ENCODE data around the gene OXT.
A peak's percentile ranks its signal among the peaks of the same experiment; 100 is the strongest.
"Not testable (repeated sequence)": the region's sequence is repeated elsewhere in the genome, so short reads cannot be mapped to it uniquely, and the experiment has no call there.

The OXT gene

DNA sequence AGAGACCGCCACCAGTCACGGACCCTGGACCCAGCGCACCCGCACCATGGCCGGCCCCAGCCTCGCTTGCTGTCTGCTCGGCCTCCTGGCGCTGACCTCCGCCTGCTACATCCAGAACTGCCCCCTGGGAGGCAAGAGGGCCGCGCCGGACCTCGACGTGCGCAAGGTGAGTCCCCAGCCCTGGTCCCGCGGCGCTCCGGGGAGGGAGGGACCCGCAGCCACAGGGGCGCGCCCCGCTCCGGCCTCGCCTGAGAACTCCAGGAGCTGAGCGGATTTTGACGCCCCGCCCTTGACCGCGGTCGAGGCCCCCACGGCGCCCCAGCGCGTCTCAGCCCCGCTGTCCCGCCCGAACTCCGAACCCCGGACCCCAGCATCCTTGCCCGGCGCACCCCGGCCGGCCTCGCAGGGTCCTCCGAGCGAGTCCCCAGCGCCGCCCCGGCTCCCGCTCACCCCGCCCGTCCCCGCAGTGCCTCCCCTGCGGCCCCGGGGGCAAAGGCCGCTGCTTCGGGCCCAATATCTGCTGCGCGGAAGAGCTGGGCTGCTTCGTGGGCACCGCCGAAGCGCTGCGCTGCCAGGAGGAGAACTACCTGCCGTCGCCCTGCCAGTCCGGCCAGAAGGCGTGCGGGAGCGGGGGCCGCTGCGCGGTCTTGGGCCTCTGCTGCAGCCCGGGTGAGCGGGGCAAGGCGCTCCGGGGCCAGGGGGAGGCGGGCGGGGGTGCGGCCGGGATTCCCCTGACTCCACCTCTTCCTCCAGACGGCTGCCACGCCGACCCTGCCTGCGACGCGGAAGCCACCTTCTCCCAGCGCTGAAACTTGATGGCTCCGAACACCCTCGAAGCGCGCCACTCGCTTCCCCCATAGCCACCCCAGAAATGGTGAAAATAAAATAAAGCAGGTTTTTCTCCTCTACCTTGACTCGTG is at the start of gene OXT:
Gene OXT, plus strand, starts transcription at position 11 of the 920 bp plus-strand sequence. Its CDS starts 36 bp downstream, at position 47.
- no peak for DNase-seq (ENCODE audit: low spot score)

DNA sequence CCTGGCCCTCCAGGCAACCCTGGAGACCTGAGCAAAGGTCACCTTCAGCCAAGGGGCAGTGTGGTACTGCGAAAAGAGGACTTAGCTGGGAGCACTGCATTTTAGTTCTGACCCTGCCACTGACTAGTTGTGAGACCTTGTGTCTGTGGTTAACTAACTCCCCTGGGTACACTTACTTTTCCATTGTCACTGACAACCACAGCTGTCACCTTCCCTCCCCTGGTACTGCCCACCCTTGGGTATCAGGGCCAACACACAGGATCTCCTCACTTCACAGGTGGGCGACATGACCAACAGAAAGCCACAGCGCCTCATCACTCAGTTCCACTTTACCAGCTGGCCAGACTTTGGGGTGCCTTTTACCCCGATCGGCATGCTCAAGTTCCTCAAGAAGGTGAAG is 49.6 kb upstream of the OXT start:
- DNase-seq (ENCODE audit: low spot score): no peak

DNA sequence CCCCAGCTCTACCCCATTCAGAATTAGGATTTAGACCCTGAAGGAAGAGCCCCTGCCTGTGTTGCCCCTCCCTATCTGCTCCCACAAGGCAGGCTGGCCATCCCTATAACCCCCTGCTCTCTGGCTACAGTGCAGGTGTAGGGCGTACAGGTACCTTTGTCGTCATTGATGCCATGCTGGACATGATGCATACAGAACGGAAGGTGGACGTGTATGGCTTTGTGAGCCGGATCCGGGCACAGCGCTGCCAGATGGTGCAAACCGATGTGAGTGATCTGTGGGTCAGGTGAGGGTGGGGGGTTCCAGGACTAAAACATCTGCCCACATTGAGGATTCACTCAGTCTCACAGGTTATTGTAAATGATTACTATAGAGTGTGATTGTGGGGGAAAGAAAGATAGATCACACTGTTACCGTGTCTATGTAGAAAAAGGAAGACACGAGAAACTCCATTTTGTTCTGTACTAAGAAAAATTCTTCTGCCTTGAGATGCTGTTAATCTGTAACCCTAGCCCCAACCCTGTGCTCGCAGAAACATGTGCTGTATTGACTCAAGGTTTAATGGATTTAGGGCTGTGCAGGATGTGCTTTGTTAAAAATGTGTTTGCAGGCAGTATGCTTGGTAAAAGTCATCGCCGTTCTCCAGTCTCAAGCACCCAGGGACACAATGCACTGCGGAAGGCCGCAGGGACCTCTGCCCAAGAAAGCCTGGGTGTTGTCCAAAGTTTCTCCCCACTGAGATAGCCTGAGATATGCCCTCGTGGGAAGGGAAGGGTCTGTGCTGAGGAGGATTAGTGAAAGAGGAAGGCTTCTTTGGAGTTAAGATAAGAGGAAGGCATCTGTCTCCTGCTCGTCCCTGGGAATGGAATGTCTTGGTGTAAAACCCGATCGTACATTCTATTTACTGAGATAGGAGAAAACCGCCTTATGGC is 48.6 kb upstream of the OXT start:
- not testable (repeated sequence) for DNase-seq (ENCODE audit: low spot score)

GRCh38 chr20:3027987-3028386 is 43.4 kb upstream of the OXT start:
- no peak for DNase-seq (ENCODE audit: low spot score)

DNA sequence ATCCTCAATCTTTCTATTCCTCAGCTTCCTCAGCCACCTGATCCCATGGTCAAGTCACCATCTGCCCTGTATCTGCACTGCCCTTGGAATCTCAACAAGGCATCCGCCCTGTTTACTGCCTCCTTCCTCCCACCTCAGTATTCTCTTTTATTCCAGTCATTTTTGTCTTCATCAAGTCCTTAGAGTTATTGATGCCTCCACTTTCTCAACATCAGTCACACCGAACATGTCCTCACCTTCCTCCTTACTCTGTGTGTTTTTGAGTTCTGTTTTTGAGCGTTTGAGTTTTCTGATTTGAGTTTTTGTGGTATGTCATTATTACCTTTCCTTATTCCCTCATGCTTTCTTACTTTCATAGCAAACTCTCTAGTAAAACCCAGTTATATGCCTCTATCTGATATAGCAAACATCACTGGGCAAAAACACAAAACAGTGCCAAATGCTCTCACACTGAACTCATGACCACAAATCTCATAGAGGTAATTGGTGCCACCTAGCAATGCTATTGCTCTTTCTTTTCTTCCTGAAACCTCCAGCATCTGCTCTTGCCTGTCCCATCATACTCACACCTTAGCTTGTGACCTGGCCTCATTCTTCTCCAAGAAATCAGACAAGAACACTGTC is 39.8 kb upstream of the OXT start:
- no peak for DNase-seq (ENCODE audit: low spot score)

DNA sequence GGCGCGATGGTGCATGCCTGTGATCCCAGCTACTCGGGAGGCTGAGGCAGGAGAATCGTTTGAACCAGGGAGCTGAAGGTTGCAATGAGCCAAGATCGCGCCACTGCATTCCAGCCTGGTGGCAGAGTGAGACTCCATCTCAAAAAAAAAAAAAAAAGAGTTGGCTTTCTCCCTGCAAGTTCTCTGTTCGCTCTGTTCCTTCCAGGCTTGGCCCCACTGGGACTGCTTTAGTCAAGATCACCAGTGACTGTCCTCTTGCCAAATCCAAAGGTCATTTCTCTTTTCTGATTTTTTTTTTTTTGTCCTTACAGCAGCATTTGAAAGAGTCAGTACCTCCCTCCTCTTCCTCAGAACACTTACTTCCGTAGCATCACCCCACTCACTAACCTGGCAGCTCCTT is 38.8 kb upstream of the OXT start:
- DNase-seq (ENCODE audit: low spot score): no peak

DNA sequence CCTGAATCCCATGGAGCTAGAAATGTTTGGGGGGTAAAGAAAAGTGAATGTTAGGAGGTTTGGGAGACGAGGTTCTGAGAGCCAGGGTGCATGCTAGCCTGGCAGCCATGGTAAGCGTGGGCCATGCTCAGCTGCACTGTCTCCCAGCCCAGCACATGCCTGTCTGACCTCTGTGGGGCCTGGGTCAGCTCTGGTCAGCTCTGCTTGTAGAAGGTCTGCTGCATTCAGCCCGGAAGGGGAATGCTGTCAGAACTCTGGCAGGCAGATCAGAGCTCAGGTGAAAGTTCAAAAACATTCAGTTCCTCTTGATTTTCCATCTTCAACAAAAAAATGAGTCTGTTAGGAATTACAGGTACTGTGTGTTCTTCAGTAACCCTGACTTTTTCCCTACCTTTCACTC is 33.8 kb upstream of the OXT start:
- no peak for DNase-seq (ENCODE audit: low spot score)

GRCh38 chr20:3038454-3038853 is 33.0 kb upstream of the OXT start:
- no peak for DNase-seq (ENCODE audit: low spot score)

GRCh38 chr20:3039426-3039825 is 32.0 kb upstream of the OXT start:
- DNase-seq (ENCODE audit: low spot score): no peak

DNA sequence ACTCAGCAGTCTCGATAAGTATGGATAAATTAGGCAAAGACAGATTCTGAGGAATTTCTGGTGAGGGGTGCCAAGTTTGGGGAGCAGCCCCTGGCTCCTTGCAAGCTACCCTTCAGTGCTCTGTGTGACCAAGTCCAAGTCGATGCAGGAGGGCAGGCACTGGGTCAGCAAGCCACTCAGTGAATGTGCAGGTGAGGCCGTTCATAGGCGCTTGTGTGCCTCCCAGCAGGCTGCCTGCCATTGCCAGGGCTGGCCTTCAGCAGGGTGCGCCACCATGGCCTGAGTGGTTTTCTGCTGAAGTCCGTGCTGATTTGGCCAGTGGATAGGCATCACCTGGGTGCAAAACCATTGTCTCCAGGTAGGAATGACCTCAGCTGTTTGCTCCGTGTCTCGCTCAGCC is 31.3 kb upstream of the OXT start:
- DNase-seq (ENCODE audit: low spot score): no peak

DNA sequence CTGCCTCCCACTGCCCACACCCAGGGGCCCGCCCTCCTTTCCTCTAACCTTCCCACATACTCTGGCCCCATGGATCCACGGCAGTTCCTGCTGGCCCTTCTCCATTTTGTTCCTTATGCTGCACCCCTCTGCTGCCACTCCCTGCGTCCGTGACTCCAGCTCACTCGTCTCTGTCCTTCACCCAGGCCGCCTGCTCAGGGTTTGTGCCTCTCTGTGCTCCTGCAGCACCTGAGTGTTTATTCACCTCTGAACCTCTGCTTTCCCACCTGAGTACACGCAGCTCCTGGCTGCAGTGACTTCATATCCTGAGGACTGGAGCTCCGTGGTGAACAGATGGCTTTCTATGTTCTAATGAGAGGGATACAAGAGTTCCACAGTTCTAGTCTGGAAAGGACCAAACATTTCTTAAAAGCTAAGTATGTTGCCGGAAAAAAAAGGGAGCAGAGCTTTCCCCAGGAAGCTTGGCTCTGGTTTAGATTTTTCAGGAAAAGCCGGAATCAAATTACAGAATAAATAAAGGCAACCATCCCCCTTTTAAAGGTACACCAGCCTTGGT is 29.5 kb upstream of the OXT start:
- DNase-seq (ENCODE audit: low spot score): no peak

DNA sequence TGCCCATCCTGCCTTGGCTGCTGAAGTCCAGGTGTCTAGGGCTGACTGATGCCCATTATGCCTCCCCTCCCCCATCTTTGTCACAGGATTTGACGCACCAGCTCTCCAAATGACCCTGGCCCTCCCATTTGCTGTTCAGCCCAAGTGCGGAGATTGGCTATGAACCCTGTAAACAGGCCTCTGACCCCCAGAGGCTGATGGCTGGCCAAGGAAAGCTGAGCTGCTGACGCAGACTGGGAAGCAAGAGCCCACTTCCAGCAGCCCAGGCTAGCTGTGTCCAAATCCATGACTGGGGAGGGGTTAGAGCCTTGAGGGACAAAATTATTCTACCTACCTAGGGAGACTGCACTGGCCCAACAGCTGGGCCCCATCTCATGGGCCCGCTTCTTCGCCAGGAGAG is 28.8 kb upstream of the OXT start:
- no peak for DNase-seq (ENCODE audit: low spot score)

- DNase-seq (ENCODE audit: low spot score): no peak
Observed at GRCh38 chr20:3043322-3043721, 28.1 kb upstream of the OXT start, which contains the start of gene GNRH2. GNRH2 (plus strand) TSS chr20:3043622; CDS start chr20:3044415, 793 bp downstream.

- no peak for DNase-seq (ENCODE audit: low spot score)
Observed at GRCh38 chr20:3044336-3044965, 27.0 kb upstream of the OXT start.

DNA sequence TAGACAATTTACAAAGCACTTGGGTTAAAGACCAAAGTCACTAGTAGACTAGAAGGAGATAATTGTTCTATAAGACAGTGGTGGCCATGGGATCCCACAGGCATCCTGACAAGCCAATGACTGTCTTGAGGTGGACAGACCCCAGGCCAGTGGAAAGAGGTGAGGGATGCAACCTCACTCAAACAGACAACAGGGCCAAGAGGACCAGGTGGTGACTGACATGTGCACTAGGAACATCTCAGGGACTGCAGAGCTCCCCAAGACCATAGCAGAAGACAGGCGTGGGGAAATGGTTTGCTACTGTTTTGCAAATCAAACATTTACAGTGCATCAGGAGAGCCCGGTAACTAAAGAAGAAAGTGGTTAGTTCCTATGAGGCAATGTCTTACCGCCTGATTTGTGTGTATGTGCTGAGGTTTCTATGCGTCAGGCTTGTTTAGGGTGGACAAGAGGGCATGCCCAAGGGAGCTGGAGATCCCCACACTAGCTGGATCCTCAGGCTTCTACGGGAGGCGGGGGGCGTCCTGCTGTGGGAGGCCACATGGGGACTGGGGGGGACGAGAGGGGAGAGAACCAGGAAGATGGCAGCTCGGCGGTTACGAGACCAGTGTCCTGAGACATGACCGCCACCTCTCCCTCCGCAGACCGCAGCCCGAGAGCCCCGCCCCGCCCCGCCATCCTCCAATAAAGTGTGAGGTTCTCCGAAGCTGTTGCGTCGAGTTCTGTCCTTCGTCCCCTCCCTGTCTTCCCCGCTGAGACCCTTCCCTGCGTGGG is 26.2 kb upstream of the OXT start:
- DNase-seq (ENCODE audit: low spot score): peak; percentile 88

GRCh38 chr20:3045816-3046676 is 25.4 kb upstream of the OXT start, which contains the start of gene MRPS26:
MRPS26 (plus strand) TSS chr20:3046052; CDS start chr20:3046069, 17 bp downstream.
- peak; percentile 93 for DNase-seq (ENCODE audit: low spot score)

- peak; percentile 22 for DNase-seq (ENCODE audit: low spot score)
Observed at GRCh38 chr20:3046677-3047462, 24.6 kb upstream of the OXT start.

GRCh38 chr20:3047486-3048419 is 23.7 kb upstream of the OXT start:
- no peak for DNase-seq (ENCODE audit: low spot score)

Data from hepatic stellate cell (primary cell).